IPS DF 4.7 (cell line): ENCODE results near the gene RAP1B.

Experiments used
- DNase-seq: peaks from one replicate; pipeline ENCODE4 v3.0.0-alpha.2; 2013; ENCODE audit warnings: low spot score; ENCODE audit errors: extremely low read depth

RAP1B gene

DNA sequence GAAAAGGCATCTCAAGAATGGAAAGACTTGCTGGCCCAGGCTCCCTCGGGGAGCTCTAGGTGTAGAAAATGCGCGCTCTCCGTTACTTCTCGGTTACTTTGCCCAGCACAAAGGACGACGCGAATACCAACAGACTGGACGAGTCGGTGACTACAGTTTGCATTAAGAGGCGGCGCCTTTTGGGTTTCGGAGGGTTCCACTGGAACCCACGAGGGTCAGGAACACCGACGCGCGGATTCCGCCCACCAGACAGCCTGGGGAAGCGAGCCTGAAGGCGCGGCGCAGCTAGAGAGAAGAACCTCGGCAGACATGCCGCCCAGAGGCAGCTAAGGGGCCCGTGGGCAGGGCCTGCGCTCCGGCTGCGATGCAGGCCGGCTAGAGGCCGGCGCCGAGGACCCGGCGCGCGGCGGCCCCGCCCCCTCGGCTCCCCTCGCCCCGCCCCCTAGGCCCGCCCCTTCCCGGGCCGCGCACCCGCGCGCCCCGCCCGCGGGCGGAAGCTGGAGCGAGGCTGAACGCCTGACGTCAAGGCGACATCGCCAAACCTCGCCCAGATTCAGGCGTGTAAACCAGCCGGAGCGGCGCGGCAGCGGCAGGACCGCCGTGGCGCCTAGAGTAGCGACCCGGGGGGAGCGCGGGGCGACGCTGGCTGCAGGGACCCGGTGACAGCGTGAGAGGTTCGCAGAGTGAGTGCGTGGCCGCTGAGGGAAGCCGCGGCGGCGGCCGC lies at the start of gene RAP1B:
RAP1B (plus strand) TSS at position 530 of the 724 bp plus-strand sequence. CDS start 37,826 bp downstream, outside the sequence.
- DNase-seq, result peak; percentile 44

- no peak for DNase-seq
Measured at GRCh38 chr12:68561830-68562229, 48.9 kb upstream of the RAP1B start.

DNA sequence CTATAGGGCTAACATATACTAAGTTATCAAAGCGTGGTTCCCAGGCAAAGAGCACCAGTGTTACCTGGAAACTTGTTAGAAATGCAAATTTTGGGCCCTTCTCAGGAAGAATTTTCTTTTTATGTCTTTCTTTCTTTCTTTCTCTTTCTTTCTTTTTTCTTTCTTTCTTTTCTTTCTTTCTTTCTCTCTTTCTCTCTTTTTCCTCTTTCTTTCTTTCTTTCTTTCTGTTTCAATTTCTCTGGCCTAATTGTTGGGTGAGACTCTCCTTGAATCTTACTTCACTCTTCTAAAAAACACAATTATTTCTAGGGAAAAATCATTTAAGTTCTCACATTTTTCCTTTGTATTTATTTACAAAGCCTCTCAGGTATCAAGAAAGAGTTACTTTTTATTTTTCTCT lies 46.5 kb upstream of the RAP1B start:
- no peak for DNase-seq

DNA sequence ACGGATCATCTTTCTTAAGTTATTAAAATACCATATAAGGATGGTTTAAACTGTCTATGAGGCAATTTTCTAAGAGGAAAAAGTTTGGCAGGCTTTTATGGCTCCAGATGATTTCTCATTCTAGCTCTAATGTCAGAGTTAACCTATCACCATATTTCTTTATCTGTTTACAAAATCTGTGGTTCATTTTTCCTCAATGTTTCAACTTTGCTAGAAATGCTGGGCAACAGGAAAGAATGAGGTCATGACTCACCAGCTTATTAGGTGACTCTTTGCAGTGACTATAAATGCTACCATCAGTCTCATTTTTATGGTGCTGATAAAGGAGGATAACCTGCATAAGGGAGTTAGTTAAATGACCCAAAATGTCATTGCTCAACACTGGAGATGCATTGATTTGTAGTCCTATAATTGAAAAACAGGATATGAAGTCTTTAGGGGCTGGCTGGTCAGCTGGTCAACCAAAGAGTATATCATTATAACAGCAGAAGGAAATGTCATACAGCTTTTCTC lies 45.3 kb upstream of the RAP1B start:
- DNase-seq, result no peak

DNA sequence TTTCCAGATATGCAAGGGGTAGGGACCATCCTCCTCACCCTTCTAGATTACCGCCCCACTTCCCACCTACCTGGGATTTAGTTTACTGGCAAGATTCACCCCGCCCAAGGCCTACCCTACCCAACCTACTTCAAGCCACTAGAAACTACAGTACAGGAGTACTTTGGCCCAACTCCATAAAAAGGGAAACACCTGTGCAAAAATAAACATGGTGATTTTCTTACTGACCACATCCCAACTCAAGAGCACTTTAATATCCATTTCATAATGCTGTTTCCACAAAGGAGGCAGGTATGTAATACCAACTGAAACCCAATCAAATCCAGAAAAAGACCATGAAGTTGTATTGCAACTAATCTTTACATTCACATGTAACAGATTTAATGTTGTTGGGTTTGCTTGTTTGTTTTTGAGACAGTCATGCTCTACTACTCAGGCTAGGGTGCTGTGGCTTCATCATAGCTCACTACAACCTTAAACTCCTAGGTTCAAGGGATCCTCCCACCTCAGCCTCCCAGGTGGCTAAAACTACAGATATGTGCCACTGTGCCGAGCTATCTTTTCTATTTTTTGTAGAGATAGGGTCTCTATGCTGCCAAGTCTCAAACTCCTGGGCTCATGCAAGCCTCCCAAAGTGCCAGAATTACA lies 41.7 kb upstream of the RAP1B start:
- no peak for DNase-seq

DNA sequence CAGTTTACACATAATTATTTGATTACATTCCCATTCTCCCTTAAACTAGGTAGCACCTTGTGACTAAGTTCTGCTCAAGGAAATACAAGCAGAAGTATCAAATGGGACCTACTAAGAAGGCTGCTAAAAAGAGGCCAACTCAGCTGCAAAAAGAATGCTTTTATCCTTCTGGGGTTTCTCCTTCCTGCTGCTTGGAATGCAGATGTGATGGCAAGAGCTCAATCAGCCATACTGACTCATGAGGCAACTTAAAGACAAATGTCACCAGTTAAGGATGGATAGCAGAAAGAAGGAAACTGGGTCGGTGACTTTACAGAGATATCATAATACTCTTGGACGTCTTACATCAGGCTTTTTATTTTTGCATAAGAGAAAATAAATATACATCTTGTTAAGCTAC lies 38.0 kb upstream of the RAP1B start:
- no peak for DNase-seq

GRCh38 chr12:68573406-68573805 lies 37.3 kb upstream of the RAP1B start:
- DNase-seq, result no peak

DNA sequence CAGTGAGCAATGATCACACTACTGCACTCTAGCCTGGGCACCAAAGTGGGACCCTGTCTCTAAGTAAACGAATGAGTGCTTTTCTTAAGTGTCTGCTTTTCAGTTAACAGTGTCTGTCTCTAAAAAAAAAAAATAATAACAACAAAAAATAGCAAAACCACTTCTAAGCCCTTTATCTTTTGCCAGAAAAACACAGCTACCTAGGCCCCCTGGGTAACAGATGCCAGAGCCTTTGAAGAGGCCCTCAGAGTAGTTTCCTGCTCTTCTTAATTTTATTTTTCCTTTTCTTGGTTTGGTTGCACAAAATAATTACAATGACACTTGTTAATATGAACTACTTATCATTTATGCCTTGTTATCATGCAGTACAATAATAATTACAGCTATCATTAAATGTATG lies 32.8 kb upstream of the RAP1B start:
- no peak for DNase-seq

DNA sequence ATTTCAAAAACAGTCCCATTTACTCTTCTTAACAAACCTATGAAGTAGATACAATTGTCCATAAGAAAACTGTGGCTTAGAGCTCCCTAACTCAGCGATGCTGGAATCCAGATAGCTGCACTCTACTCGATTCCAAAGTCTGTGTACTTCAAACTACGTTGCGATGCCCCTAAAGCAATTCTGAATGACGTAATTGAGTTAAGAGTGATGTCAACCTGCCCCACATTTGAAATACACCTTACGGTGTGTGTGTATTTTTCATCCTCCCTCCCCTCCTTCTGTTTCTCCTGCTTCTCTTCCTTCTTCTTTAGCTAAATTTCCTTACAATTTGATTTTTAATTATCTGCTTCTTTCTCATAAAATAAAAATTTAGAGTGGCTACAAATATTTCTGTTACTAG lies 31.9 kb upstream of the RAP1B start:
- DNase-seq, result no peak

DNA sequence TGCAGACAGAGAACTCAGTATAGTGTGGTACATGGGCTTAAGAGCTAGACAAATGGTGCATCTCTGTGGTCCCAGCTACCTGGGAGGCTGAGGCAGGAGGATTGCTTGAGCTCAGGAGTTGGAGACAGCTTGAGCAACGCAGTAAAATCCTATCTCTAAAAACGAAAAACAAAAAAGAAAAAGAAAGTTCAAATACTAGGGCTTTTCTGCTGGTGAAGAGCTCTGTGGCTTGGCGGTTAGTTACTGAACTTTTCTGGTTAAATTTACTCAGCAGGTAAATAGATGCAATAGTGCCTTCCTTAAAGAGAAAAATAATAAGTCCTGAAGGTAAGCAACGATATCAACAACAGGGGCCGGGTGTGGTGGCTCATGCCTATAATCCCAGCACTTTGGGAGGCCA lies 31.4 kb upstream of the RAP1B start:
- no peak for DNase-seq

DNA sequence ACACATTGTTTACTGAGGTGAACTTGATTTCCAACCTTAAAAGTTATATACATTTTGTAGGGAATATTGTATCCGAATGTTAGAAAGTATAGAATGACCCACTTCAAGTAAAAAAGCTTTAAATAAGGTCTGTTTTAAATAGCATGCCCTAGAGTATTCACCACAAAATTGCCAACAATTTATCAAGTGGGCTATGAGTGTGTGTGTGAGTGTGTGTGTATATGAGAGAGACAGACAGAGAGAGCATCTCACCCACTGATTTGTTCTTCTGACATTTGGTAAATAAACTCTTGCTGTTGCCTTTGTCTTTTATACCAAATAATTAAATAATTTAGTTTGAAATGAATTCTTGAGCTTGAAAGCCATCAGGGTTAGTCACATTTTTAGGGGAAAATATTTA lies 29.8 kb upstream of the RAP1B start:
- DNase-seq, result no peak

DNA sequence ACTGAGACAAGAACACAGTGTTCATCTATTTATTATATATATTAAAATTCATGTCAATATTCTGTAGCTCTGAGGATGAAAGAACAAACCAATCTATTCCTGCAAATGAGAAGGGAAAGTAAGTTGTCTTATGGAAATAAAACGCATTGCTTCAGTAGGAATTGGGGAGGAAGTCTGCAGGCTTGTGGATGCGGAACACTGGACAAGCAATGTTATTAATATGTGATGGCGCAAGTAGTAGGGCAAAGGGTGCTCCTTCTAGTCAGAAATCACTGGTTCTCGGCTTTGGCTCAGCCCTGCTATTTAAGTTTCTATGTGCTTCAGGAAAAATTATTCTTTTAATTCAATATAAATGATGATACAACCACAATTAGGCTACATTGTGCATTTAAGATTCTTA lies 28.8 kb upstream of the RAP1B start:
- no peak for DNase-seq

DNA sequence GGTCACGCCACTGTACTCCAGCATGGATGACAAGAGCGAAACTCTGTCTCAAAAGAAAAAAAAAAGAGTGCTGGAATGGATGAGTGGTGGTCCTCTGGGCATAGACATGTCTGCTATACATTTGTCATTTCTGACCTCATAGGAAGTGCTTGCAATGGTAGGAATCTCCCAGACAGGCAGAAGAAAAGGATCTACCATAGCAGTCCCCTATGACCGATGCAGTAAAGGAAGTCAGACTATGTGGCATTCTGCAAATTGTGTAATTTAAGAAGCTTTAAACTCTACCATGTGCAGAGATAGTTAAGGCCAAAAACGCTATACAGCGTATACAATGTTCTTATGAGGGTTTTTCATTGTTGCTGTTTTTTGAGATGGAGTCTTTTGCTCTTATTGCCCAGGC lies 24.7 kb upstream of the RAP1B start:
- no peak for DNase-seq

- DNase-seq, result no peak
Measured at GRCh38 chr12:68587448-68587873, 23.2 kb upstream of the RAP1B start.

DNA sequence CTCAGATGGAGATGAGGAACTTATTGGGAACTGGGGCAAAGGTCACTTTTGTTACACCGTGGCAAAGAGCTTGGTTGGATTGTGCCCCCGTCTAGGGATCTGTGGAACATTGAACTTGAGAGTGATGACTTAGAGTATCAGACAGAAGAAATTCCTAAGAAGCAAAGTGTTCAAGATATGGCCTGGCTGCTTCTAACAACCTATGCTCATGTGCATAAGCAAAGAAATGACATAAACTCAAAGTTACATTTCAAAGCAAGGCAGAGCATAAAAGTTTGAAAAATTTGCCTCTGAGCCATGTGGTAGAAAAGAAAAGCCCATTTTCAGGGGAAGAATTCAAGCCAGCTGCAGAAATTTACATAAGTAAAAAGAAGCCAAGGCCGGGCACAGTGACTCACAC lies 21.5 kb upstream of the RAP1B start:
- DNase-seq, result no peak

- no peak for DNase-seq
Measured at GRCh38 chr12:68591734-68592418, 18.8 kb upstream of the RAP1B start.

DNA sequence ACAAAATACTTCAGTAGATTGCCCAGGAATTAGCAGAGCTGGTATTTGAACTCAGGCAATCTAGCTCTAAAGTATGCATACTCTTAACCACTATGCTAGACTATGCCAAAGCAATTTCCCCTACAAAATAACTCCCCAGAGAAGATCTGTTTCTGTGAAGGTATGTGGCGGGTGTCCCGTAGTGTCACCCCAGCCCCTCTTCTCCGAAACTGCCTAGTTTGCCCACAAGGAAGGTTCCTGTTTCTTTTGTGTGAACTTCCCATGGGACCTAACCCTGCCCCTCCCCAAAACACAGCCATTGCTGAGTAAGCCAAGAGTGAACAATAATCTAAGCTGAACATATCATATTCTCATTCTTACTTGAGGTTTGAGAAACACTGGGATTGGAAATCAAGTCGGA lies 15.5 kb upstream of the RAP1B start:
- no peak for DNase-seq

DNA sequence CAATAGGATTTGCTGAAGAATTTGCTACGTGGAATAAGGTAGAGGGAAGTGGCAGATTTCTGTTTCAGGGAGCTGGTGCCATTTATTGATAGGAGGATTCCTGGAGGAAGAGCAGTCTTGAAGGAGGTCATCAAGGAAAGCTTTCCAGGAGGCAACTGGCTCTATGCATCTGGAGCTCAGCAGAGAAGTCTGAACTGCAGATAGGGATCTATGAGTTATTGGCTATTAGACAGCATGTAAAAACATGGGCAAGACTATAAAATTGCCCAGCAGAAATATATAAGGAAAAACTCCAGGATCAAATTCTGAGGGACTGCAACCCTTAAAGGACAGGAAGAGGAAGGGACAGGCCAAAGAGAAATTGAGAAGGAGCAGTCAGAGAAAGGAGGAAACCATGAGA lies 8.9 kb upstream of the RAP1B start:
- no peak for DNase-seq

GRCh38 chr12:68602720-68603119 lies 8.0 kb upstream of the RAP1B start:
- DNase-seq, result no peak

GRCh38 chr12:68608191-68608590 lies 2.5 kb upstream of the RAP1B start:
- DNase-seq, result no peak

DNA sequence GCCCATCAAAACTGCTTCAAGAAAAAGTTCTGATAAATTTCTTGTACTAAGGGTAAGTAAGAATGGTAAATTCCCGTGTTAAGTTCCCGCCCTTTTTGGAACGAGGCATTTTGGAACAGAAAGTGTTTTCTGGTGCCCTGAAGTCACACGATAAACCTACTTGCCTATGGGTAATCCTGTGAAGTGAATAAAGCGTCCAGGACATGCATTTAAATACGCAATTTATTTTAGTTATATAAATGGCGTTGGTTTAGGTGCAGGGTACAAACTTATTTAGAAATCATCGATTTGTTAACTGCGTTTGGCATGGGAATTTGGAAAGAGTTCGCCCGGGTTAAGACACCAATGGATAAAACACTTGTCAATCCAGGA lies 715 bp upstream of the RAP1B start:
- no peak for DNase-seq

DNA sequence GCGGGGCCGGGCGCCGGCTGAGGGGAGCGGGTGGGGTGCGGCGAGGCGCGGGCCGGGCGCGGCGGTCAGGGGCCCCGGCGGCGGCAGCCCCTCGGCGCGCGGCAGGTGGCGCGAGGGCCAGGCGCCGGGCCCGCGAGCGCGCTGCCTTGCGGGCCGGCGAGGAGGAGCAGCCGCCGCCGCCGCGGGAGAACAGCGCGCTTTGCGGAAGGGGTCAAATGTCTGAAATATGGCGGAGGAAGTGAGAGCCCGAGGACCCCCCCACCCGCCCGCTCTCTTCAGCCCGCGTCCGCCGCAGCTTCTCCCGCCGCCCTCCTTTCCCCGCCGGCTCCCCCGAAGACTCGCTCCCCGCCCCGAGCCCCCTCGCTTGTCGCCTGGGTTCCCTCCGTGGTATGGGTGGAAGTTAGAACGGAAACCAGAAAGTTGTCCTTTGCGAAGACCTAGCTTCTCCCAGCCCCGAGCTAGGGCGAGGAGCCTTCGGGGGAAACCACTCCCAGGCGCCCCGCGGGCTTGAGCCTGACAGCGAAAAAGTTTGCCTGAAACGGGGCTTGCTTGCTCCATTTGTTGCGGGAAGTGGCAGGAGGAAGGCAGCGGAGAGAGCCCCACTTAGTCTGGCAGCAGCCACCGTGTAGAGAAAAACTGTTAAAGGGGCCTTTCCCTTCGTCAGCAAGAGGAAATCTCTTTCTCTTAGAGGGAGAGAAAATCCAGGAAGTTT lies 551 bp downstream of the RAP1B start:
- no peak for DNase-seq
